HG03442 (cell line): ENCODE measurements around the gene PHOSPHO1.
"Not testable (repeated sequence)": the region's sequence is repeated elsewhere in the genome, so short reads cannot be mapped to it uniquely, and the experiment has no call there.

Source experiments
- ATAC-seq: cut with Tn5 transposase; IDR thresholded peaks from one replicate; pipeline ENCODE4 v1.9.1; 2021; ENCODE audit warnings: mild to moderate bottlenecking, moderate library complexity; ENCODE audit not compliant: unreplicated experiment

PHOSPHO1 gene, protein sequence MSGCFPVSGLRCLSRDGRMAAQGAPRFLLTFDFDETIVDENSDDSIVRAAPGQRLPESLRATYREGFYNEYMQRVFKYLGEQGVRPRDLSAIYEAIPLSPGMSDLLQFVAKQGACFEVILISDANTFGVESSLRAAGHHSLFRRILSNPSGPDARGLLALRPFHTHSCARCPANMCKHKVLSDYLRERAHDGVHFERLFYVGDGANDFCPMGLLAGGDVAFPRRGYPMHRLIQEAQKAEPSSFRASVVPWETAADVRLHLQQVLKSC

DNA sequence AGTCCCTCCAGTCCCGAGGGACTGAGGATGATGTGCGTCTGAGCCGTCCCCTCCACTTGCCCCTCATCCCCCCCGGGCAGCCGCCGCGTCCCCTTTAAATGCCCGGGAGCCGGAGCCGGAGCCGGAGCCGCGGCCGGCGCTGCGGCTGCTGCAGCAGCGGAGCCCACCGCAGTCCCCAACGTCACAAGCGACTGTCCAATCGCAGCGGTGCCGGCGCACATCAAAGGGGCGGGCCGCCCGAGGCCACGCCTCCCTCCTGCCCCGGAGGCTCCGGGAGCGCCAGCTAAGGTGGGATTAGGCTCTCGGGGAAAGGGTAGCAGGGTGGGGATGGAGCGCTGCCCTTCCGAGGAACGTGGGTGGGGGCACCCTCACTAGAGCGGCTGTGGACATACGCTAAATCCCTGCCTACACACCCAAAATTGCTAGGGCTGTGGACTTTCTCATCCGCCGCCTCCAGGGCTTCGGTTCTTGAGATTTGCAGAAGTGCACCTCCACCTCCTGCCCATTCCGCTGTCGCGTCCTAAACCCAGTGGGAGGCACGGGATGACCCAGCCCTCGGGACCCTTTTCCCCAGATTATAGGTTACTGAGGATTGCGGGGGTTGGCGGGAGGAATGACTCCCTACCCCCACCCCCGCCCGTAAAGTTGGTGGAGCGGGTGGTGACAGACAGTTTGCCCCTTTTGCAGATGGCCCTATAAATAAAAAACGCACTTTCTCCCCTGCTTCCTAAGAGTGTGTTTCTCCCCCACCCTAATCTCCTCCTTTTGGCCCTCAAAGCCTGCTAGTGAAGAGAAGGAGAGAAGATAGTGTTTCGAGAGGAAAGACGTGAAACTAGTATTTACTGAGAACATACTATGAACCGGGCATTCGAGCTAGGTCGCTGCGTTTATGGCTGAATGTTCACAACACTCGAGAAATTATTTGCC lies at the start of gene PHOSPHO1:
PHOSPHO1 (minus strand) TSS at position 152 of the 927 bp plus-strand sequence. CDS start 4,096 bp downstream, outside the sequence.
- peak; percentile 80 for ATAC-seq

DNA sequence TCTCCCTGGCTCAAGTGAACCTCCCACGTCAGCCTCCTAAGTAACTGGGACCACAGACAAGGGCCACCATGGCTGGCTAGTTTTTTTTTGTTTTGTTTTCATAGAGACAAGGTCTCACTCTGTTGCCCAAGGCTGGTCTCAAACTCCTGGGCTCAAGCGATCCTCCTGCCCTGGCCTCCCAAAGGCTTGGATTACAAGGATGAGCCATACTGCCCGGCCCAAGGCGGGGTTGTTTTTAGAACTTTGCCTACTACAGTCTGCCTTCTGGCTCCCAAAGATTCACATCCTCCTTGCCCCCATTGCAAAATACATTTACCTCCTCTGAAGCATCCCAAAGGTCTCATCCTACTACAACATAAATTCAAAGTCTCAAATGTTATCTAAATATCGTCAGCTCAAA lies 49.5 kb upstream of the PHOSPHO1 start:
- ATAC-seq: no peak

DNA sequence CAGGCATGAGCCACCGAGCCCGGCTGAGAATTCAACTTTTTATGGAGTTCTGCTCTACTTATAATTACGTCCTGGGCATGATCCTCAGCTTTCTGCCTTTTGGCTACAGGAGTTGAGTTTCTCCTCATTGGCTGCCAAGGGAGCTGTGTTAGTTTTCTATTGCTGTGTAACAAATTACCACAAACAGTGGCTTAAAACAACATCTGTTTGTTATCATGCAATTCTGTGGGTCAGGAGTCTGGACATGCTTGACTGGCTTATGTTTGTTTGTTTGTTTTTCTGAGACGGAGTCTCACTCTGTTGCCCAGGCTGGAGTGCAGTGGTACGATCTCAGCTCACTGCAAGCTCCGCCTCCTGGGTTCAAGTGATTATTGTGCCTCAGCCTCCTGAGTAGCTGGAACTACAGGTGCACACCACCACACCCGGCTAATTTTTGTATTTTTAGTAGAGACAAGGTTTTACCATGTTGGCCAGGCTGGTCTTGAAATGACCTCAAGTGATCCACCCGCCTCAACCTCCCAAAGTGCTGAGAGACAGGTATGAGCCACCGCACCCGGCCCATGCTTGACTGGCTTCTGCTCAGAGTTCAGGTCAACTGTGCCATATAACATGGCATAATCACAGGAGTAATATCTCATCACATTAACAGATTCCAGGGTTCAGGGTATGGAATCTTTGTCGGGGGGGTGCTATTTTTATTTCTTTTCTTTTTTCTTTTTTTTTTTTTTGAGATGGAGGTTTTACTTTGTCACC lies 48.9 kb upstream of the PHOSPHO1 start:
- ATAC-seq: not testable (repeated sequence)

DNA sequence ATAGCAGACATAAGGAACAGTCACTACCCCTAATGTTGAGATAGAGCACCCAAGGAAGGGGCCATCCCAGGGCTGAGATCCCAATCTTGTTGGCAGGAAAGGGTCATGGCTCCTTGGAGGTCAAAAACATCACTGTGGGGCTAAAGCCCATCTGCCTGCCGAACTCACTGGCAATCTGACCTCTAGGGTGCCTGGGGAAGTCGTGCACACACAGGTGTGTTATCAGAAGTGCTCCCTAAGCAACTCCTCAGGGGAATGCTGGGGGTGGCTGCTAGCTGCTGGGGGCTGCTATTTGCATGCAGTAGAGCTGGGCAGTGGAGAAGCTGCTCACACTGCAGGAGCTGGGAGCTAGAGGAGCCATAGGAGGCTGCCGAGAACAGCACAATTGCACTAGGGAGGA lies 47.5 kb upstream of the PHOSPHO1 start:
- ATAC-seq: no peak

DNA sequence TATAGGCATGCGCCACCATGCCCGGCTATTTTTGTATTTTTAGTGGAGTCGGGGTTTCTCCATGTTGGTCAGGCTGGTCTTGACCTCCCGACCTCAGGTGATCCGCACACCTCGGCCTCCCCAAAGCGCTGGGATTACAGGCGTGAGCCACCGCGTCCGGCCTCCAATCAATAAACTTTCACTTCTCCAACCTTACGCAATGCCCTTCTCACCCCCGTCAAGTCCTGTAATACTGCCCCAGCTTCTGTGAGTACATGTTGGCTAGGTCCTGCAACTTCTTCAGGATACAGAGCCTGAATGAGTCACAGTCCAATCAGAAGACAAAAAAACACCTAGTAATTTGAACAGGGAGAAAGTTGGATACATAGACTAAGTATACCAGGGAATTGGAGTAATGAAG lies 47.1 kb upstream of the PHOSPHO1 start:
- ATAC-seq: no peak

DNA sequence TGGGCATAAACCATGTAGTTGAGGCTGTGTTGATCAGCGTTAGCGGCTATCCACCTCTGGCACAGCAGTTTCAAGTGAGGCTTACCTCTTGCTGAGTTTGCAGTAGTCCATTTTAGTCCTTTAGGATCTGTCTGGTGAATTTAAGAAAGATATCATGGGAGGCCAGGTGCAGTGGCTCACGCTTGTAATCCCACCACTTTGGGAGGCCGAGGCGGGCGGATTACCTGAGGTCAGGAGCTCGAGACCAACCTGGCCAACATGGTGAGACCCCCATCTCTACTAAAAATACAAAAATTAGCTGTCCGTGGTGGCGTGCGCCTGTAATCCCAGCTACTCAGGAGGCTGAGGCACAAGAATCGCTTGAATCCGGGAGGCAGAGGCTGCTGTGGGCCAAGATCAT lies 45.4 kb upstream of the PHOSPHO1 start:
- not testable (repeated sequence) for ATAC-seq

DNA sequence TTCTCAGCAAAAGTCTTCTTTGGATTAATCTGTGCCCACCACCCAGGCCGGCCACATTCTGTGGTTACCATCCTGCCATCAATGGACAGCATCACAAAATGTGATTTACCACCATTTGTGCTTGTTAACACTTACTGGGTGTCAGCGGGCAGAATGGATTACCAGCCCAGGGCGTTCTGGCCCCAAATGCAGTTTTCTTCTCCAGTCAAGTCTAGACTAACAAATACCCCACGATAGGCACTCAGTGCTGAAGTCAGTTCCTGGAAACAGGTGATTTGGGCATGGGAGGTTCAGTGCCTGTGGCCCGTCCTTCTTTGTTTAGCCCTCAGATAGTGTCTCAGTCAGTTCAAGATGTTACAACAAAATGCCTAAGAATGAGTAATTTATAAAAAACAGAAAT lies 38.8 kb upstream of the PHOSPHO1 start:
- no peak for ATAC-seq

DNA sequence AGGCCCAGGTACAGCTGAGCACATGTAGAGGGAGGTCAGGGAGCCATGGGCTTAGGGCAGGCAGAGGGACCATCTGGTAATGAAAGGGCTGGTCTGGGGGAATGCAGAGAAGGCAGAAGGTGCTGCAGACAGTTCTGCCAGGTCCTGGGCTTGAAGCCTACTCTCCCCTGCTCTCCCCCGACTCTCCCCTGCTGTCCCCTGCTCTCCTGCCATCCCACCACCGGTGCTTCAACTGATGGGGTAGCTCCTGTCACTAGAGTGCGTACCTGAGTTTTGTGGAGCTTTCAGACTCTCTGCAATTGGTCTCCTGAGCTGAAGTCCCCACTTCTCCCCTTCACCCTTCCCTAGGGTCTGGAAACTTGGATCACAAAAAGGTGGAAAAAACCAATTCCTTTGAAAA lies 37.3 kb upstream of the PHOSPHO1 start:
- no peak for ATAC-seq

DNA sequence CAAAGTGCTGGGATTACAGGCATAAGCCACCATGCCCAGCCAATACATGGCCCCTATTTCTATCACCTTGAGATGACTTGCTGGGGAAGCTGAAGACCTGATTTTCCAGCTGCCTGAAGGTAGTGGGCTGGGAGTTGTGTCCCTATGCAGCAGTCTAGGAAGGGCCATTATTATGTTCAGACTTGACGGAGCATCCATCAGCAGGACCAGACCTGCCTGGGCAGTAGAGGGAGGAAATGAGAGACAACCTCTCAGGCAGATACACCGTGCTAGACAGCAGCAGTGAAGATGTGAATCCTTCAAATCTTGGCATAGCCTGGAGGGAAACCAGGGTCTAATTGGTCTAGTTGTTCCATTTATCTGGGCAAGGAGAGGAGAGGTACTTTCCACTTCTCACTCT lies 35.6 kb upstream of the PHOSPHO1 start:
- ATAC-seq: no peak

DNA sequence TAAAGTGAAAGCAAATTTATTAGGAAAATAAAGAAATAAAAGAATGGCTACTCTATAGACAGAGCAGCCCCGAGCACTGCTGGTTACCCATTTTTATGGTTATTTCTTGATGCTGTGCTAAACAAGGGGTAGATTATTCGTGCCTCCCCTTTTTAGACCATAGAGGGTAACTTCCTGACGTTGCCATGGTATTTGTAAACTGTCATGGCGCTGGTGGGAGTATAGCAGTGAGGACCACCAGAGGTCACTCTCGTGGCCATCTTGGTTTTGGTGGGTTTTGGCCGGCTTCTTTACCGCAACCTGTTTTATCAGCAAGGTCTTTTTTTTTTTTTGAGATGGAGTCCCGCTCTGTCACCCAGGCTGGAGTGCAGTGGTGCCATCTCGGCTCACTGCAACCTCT lies 31.0 kb upstream of the PHOSPHO1 start:
- not testable (repeated sequence) for ATAC-seq

DNA sequence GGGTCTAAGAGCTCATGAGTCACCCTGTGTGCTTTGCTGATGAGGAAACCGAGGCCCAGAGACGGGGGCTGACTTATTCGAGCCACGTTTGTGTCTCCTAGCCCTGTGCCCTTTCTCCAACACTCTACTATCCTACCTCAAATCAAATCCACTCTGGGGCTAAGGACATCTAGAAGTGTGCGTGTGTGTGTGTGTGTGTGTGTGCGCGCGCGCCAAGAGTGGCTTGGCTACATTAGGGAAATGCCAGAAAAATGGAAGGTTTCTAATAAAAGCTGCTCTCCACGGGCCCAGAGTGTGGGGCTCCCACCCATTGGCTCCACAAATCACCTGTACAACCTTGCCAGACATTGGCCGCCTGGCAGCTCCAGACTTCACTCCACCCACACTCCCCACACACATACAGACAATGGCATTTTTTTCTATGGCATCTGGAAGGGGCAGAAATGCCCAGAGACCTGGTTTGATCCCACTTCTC lies 30.3 kb upstream of the PHOSPHO1 start:
- ATAC-seq: no peak

DNA sequence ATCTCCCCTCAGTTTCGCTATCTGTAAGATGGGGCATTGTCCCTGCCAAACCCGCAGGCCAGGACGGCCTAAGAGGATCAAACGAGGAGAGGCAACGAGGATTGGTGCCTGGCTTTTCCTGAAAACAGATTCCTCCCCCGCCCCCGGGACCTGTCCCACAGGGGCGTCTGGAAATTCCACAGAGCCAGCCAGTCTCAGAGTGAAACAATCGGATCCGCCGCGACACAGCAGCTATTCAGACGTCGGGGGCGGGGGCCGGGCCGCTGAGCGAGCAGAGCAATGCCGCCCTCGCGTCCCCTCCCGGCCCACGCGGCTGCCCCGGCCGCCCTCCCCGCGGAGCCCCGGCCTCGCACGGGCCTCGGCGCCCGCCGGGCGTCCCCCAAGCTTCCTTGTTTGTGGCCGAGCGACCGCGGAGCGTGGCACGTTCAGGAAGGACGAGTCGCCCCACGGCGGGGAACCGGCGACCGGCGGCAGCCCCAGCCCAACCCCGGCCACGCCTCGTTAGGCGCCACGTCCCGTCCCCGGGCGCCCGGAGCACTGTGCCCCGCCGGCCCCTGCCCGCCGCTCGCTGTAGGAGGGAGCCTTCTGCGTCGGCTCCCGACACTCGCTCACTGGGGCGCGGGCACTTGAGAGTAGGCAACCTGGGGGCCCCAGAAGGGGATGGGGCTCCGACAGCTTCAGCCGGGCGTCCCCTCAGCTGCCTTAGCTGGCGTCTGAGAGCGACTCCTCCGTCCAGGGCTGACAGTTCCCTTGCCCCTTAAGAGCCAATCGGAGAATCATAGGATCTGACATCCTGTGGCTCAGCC lies 29.6 kb upstream of the PHOSPHO1 start:
- ATAC-seq: no peak

DNA sequence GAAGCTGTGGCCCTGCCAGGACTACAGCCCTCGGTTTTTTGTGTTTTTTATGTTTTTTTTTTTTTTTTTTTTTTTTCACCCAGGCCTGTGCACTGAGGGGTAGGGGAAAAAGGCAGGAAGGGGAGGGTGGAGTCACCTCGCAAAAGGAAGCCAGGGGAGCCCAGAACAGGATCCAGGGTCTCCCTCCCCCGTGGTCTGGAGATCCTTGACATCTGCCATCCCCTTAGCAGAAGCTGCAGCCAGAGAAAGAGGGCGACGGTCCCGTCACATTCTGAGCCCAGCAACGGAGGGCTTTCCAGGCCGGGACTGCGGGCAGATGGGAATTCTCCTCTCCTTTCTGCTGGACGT lies 29.1 kb upstream of the PHOSPHO1 start:
- no peak for ATAC-seq

DNA sequence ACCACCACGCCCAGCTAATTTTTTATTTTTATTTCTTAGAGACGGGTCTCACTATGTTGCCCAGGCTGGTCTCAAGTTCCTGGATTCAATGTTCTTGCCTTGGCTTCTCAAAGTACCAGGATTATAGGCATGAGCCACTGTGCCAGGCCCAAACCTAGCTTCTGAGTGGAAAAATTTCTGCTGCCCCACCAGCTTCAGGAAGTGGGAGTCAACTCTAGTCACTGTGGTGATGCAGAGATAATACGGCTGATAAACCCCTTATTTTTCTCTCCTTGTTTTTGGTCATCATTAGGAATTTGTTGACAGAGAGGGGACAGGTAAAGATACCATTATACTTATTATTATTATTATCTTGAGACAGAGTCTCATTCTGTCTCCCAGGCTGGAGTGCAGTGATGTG lies 27.8 kb upstream of the PHOSPHO1 start:
- no peak for ATAC-seq

DNA sequence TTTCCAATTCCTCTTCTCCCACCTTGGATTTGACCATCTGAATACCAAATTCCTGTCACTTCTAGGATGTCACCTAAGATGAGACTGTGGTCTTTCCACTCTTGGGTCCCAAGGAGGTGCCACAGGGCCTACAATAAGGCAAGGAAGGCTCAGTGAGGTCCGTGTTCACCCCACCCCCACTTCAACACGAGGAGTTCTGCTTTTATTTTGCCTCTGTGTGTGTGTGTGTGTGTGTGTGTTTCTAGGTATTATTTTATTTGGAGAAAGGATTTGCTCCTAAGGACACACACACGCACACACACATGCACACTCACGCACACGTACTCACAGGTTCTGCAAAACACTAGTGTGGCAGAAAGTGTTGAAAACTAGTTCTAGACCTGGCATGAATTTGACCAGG lies 24.5 kb upstream of the PHOSPHO1 start:
- ATAC-seq: no peak

DNA sequence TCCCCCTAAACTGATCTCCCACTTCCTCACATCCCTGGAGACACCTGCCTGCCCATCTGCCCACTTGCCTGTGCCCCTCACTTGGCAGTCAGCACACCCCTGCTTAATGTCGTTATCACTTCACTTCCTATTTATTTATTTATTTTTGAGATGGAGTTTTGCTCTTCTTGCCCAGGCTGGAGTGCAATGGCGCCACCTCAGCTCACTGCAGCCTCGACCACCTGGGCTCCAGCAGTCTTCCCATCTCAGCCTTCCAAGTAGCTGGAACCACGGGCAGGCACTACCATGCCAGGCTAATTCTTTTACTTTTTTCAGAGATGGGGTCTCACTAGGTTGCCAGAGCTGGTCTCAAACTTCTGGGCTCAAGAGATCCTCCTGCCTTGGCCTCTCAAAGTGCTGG lies 23.5 kb upstream of the PHOSPHO1 start:
- no peak for ATAC-seq

DNA sequence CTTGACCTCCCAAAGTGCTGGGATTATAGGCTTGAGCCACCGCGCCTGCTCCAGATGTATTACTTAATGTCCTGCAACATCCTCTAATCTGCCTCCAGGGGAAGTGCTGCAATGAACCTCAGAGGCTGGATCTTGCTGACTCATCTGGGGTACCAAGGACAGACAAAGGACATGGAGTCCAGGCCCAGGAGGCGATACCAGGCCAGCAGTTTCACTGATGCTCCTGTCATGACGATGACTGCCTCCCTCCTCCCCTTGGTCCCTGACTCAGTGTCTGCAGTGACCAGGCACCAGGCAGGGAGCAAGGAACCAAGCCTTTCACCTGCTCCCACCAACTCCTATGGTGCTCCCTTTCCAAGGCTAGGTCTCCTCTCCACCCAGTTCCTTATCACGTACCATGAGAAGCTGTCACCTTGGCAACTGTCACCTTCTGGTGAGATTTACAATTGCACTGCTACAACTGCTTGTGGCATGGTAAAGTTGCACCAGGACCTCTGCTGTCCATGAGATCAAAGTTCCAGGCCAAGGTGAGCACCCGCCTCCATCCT lies 21.6 kb upstream of the PHOSPHO1 start:
- ATAC-seq: no peak

DNA sequence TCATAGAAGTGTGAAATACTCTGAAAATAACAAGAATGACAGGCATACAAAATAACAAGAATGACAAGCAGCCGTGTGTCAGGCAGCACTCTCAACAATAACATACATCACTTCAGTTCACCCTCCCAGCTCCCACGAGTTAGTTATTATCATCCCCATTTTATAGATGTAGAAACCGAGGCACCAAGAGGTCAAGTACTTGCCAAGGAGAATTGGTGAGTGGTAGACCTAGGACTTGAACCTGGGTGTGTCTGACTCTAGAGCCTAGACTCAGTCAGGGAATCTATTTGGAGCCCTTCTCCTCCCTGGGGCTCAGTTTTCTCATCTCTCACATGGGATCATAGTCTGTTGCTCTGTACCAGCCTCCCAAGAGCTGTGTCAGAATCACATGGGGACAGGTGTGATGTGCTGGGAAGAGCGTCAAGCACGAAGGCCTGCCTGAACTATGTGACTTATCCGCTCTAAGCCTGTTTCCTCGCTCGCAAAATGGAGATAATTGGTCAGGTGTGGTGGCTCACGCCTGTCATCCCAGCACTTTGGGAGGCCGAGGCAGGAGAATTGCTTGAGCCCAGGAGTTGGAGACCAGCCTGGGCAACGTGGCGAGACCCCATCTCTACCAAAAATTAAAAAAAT lies 19.4 kb upstream of the PHOSPHO1 start:
- ATAC-seq: no peak

DNA sequence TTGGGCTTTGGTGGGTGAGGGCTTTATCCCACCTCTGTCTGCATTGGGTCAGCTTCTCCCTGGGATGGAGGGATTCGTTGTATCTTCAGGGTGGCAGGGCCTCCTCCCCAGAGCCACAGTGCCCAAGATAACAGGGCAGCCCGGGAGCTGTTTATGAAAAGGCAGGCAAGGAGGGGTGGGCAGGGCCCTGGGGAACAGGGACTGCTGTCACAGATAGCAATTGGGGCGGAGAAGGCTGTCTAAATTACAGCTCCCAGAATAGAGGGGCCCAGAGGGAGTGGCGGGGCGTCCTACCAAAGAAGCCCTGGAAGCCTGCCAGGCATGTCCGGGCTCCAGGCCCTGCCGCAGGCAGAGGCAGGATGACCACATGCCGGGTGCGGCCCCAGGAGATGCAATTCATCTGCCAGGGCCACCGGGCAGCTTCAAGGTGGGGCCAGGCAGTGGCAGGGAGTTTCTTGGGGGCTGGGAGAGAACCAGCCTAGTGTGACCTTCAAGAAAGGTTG lies 18.8 kb upstream of the PHOSPHO1 start:
- no peak for ATAC-seq

DNA sequence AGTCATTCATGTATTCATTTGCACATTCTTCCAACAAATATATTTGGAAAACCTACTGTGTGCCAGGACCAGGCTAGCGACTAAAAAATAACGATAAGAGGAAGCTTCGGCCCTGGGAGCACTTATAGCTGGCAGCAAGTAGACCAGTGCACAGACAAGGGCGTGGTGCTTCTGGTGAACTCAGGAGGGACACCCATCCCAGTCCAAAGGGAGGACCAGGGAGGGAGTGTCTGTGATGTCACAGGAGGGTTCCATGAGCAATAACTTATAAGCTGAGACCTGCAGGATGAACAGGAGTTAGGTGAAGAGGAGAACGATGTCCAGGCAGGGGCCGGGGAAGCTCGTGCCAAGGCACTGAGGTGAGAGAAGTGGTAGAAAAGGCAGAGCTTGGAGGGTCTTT lies 17.4 kb upstream of the PHOSPHO1 start:
- ATAC-seq: no peak
